ENCODE results near the gene ELANE. TPM values are rescaled to one million over a fixed set of nuclear protein-coding genes. Genes with fewer than 3 reads are reported as not detected.

The ELANE gene
- total RNA-seq, 1 donor from 2014 or later, result not detected

DNA sequence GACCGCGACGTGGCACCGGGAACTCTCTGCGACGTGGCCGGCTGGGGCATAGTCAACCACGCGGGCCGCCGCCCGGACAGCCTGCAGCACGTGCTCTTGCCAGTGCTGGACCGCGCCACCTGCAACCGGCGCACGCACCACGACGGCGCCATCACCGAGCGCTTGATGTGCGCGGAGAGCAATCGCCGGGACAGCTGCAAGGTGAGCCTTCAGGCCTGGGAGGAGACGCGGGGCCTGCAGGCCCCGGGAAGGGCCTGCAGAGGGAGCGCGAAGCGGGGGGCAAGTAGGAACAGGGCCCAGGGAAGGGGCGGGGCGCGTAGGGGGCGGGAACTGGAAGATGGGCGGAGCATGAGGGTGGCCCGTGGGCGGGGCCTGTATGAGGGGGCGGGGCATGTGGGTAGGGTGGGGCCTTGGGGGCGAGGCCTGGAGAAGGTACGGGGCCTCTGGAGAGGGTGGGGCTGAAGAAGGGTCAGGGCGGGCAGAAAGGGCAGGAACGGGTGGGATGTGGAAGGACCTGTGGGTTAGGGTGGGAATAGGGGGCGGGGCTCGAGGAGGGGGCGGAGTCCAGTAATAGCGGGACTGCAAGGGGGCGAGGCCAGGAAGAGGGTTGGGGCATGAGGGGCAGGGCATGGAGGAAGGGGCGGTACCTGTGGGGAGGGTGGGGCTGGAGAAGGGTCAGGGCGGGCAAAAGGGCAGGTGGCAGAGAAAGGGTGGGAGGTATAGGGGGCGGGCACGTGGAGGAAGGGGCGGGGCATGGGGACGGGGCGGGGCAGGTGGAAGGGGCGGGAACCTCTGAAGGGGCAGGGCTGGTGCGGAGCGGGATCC is 9.9 kb downstream of the ELANE start:
- intact Hi-C loops (cut with micrococcal nuclease), result loop anchor here (1.0 to 2.0 kb wide), 12 partner anchors 11 to 387 kb away; partner anchors contain the start of genes ARHGAP45, MED16, MIDN and PTBP1

GRCh38 chr19:862581-863314 is 10.6 kb downstream of the ELANE start:
- intact Hi-C loops (cut with micrococcal nuclease), result loop anchor here (1.0 to 2.0 kb wide), 12 partner anchors 11 to 386 kb away; partner anchors contain the start of genes ARHGAP45, MED16, MIDN and PTBP1

DNA sequence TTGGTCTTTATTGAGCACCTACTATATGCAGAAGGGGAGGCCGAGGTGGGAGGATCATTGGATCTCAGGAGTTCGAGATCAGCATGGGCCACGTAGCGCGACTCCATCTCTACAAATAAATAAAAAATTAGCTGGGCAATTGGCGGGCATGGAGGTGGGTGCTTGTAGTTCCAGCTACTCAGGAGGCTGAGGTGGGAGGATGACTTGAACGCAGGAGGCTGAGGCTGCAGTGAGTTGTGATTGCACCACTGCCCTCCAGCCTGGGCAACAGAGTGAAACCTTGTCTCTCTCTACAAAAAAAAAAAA is 11.2 kb downstream of the ELANE start:
- intact Hi-C loops (cut with micrococcal nuclease), result loop anchor here (2.0 kb wide), 6 partner anchors 46 to 386 kb away; partner anchors contain the start of genes ARHGAP45, MIDN and PTBP1

DNA sequence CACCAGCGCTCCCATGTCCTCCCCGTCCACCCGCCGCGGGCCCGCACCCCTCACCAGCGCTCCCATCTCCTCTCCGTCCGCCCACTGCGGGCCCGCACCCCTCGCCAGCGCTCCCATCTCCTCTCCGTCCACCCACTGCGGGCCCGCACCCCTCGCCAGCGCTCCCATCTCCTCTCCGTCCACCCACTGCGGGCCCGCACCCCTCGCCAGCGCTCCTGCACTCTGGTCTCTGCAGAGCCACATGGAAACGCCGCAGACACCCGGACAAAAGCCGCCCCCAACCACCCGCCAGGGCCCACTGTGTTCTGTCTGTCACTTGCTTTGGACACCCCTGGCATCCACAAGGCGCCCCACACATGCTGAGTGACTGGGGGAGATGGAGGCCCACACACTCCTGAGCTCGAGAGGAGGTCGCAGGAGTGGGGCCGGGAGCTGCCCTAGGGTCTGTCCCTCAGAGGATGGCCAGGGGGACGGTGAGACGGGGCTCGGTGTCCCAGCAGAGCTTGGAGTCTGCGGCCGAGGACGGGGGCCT is 14.7 kb downstream of the ELANE start:
- intact Hi-C loops (cut with micrococcal nuclease), result no loop called here

DNA sequence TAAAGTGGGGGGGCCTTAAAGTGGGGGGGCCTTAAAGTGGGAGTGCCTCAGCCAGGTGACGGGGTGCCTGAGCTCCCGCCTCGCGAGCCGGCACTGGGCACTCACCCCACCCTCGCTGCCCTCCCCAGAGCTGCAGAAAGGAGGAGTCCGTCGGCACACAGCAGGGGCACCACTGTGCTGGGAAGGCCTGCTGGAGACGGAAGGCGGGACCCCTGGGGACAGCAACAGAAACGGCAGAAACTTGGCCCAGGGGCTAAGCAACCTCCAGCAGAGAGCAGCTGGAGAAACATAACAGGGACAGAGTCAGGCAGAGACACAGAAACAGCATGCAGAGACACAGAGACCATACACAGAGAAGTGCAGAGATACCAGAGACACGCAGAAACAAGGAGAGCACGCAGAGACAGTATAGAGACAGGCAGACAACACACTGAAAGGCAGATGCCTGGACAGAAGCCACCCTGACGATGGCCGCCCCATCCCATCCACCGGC is 15.2 kb downstream of the ELANE start:
- intact Hi-C loops (cut with micrococcal nuclease), result no loop called here

- intact Hi-C loops (cut with micrococcal nuclease), result no loop called here
Observed at GRCh38 chr19:867855-868457, 15.9 kb downstream of the ELANE start.

DNA sequence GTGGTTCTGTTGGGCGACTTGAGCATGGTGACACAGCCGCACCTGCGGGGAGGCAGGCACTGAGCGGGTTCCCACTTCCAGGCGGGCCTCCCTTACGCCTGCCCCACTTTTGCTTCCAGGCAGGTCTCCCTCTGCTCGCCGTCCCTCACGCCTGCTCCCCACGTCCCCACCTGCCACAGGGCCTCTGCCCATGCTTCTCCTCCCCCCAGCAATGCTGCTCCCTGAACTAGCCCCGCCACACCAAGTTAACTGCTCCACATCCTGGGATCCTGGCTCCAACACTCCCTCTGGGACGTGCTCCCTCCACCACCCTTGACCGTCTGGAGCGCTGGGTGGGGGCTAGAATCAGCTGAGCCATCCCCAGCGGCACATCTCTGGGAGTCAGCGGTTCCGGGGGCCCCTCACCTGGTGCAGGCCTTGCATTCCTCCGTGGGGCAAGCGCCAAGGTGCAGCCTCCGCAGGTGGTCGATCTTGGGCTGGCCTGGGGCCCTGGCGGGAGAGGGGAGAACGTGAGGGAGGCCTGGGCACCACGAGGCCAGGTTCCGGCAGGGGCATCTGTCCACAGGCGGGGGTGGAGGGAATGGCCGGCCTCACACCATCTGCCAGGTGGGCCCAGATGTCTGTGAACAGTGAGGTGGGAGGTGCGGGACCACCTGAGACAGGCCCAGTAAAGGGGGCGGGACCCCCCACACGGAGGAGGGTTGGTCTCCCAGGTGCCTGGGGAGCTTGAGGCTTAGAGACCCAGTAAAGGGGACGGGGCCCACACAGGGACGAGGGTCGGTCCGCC is 16.5 kb downstream of the ELANE start:
- intact Hi-C loops (cut with micrococcal nuclease), result no loop called here

DNA sequence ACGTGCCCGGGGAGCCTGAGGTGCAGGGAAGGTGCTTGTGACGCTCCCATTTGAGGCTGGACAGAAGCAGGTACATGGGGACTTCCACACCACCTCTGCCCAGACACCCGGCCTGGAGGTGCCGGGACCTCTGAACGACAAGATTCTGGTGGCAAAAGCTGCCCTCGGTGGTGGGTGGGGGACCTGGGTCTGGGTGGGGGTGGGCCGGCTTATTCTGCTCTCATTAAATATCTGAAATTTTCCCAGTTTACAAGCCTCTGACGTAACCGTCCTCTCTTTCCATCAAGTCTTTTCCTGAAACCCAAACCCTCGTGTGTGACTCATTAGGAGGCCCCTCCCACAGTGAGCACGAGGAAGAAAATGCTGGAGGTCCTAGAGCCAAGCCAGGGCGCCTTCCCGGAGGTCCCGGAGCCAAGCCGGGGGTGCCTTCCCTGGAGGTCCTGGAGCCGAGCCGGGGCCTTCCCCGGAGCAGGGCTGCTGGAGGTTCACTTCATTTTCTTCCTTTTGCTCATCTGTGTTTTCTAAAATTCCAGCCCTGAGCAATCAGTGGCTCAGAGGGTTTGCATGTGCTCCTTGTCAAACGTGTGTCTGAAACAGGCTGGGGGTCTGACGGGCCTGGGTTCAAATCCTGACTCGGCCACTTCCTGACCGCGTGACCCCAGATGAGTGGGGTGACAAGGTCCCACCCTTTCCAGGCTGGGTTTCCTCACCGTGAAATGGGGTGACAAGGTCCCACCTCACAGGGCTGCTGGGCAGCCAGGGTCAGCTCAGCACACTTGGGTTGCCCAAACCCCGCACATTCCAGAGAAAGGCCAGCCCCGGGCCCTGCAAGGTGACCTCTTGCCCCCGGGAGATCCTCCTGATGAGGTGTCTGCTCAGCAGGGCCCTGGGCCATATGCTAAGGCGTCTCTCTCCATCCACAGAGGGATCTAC is 17.4 kb downstream of the ELANE start:
- intact Hi-C loops (cut with micrococcal nuclease), result no loop called here

- intact Hi-C loops (cut with micrococcal nuclease), result no loop called here
Observed at GRCh38 chr19:870314-870713, 18.2 kb downstream of the ELANE start.

GRCh38 chr19:870963-871401 is 18.9 kb downstream of the ELANE start:
- intact Hi-C loops (cut with micrococcal nuclease), result no loop called here

GRCh38 chr19:871446-872265 is 19.6 kb downstream of the ELANE start:
- intact Hi-C loops (cut with micrococcal nuclease), result loop anchor here (1.0 to 2.0 kb wide), 2 partner anchors 191 to 397 kb away; partner anchors contain the start of gene CIRBP

DNA sequence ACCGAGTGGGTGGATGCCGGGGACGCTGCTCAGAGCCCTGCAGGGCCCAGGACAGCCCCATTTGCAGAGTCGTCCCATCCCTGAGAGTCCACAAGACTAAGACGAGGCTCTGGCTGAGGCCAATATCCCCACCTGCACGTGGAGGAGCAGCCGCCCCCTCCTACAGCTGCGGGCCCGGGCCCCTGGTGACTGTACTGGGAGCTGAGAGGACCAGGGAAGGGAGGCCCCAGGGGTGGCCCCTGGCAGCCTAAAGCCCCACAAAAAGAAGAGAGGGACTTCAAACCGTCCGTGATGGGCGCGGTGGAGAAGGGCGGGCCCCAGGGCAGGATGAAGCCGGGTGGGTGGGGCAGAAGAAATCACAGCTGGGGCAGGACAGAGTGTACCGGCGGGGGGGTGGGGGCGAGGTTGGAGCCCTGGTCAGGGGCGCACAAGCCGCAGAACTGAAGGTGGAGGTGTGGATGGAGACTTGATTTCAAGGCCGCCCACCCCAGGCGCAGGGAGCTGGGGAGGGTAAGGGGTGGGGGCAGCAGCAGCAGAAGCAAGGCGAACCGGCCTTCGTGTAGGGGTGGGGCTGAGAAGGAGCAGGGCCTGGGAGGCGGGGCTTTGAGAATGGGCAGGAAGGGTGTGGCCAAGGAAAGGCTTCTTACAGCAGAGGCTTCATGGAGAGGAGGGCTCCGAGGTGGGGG is 20.3 kb downstream of the ELANE start:
- intact Hi-C loops (cut with micrococcal nuclease), result loop anchor here (1.0 to 2.0 kb wide), 2 partner anchors 192 to 396 kb away; partner anchors contain the start of gene CIRBP

DNA sequence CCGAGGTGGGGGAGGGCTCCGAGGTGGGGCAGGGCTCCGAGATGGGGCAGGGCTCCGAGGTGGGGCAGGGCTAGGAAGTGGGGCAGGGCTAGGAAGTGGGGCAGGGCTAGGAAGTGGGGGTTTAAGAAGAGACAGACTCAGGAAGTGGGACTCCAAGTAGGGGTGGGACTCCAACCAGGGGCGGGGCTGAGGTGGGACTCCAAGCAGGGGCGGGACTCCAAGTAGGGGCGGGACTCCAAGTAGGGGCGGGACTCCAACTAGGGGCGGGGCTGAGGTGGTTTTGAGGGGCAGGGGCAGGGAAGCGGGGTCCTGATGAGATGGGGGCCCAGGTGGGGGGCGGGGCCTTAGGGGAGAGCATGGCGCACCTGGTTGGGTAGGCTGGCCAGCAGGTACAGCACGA is 21.0 kb downstream of the ELANE start:
- intact Hi-C loops (cut with micrococcal nuclease), result loop anchor here (1.0 to 2.0 kb wide), 6 partner anchors 11 to 396 kb away; partner anchors contain the start of genes CIRBP, MED16, R3HDM4 and RNU6-9

DNA sequence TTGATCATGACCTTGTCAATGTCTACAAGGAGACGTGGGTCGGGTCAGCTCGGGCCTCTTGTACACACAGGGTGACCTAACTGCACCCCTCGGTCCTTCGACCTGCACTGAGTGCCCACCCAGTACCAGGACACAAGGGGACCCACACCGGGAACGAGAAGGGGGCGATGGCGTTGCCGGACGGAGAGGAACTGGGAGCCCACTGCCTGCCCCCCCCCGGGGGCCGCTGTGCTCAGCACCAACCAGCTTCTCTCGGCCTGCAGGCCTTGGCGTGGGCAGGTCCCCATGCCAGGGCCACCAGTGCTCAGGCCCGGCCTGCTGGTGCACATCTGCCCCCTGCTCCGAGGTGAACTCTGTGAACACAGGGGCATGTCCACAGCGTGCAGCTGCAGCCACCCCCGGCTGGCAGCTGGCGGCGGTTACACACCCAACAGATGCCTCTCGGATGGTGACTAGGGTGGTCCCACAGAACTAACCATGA is 21.5 kb downstream of the ELANE start:
- intact Hi-C loops (cut with micrococcal nuclease), result loop anchor here (1.0 to 2.0 kb wide), 6 partner anchors 11 to 395 kb away; partner anchors contain the start of genes CIRBP, MED16, R3HDM4 and RNU6-9

GRCh38 chr19:875265-875879 is 23.3 kb downstream of the ELANE start:
- intact Hi-C loops (cut with micrococcal nuclease), result no loop called here

DNA sequence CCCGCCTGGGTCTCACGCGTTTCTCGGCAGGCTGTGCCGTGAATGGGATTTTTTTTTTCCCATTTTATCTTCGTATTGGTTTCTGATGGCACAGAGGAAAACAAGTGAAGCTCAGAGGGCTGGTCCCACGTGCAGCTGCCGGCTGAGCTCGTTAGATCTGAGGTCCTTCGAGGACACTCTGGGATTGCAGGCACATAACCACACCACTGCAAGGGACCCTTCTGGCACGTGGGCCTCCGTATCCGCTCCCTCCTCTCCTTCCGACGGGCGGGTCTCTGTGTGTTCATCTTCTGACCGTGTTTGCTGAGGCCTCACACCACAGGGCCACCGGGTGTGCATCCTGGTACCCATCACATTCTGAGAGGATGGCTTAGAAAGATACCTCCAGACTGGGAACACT is 24.0 kb downstream of the ELANE start:
- intact Hi-C loops (cut with micrococcal nuclease), result no loop called here

- intact Hi-C loops (cut with micrococcal nuclease), result no loop called here
Observed at GRCh38 chr19:876780-877314, 24.7 kb downstream of the ELANE start.

Measured in T-helper 1 cell treated with Interleukin-12 subunit alpha and Interleukin-12 subunit beta and Interleukin-4 antibody, amounts not matched to agents 30 ng/mL and 1 ng/mL, for 36 hours (primary cell).